NCI-H2196 treated with DMSO at 0.1 percent for 48 hours (cell line): ENCODE measurements around the gene ORM1.

Experiments
- DNase-seq: peaks from one replicate; lab custom pipeline; 2025; ENCODE audit not compliant: unreplicated experiment; lab: John Stamatoyannopoulos, UW

Gene ORM1

DNA sequence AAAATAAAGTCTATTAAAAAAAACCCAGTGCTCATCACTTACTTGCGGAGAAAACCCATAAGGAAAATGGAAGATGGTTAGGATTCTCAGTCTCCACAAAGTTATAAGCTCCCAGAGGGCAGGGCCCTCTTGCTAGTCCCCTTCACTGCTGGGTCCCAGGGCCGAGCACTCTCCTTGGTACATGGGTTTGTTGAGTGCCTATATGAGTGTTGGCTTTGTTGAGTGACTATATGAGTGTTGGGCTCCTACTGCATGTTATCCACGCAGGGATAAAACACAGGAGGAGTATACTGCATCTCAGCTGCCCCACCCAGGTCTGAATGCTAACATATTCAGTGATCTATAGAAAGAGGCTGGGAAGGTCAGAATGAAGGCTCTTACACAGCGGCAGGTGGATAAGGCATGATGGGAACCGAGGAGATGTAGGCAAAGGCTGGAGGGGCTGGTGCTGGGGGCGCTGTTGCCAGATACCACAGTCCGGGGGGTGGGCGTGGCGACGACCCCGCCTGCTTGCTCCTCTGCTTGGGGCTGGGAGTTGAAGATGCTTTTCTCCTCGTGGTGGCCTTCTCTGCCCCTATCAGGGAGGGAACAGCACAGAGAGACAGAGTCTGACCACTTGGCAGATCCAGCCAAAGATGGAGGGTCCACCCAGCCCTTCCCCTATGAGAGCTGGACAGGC lies 18.4 kb downstream of the ORM1 start:
- DNase-seq = no peak

DNA sequence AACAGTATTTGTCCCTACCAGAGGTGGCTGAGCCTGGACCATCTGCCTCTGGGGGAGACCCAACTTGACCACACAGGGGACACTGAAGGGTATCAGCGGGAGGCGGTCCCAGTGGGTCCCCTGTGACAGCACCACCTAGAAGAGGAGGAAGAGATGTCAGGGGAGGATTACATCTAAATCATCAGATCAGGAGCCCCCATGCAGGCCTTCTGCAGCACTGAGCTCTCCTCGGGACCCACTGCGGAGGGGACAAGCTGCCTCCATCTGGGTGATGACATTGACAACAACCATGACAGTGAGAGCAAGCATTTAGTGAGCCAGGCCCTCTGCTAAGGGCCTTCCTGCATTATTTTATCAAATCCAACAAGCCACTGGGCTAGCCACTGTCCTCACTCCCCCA lies 19.1 kb downstream of the ORM1 start:
- DNase-seq = no peak

DNA sequence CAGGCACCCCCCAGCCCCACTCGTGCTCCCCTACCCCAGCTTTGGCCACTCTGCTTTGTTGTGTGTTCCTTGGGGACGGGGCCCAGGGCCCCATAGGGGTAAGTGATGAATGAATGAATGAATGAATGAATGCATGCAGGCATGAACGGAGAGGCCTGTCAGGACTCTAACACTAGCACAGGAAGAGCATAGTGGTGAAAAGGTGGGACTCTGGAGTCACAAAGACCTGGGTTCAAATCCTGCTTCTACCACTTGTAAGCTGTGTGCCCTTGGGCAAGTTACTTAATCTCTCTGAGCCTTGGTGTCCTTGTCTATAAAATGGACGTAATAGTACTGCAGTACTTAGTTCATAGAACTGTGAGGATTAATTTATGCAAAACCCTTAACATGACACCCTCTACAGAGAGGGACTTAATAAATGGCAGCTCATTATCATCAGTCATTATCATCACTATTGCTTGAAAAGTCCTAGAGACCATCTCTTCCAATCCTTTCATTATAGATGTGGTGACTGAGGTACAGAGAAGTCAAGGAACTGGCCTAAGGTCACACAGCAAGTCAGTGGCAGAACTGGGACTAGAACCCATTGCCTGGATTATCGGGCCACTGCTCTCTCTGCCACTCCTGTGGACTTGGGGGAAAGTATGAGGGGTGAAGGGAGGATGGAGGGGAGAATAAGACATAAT lies 20.0 kb downstream of the ORM1 start:
- DNase-seq = no peak

DNA sequence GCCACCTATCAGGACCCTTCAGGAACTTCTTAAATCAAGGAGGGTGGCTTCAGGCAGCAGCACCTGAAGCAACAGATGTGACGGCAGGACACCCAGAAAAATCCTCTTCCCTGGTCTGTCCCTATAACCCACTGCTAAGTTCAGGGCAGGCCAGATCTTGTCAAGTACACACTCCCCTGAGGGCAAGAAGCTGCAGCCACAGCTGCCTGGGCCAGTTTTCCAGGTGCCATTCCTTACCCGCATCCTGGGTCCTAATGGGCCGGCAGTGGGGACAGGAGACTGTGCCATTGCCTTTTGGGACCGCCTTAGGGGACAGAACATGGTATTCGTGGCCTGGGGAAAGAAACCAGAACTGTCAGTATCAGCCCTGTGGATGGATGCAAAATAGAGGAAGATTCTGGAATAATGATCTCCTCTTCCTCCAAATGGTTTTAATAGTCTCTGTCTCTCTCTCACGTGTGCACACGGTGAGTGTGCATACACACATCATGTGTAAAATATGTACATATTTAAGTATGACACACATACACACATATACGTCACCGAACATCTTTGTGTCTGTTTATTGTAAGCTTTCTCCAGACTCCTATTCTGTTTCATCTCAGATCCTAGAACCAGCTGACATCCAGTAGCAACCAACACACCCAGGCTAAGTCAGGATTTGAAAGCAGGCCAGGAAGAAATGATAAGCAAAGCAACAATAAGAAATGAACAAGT lies 20.7 kb downstream of the ORM1 start:
- no peak for DNase-seq

DNA sequence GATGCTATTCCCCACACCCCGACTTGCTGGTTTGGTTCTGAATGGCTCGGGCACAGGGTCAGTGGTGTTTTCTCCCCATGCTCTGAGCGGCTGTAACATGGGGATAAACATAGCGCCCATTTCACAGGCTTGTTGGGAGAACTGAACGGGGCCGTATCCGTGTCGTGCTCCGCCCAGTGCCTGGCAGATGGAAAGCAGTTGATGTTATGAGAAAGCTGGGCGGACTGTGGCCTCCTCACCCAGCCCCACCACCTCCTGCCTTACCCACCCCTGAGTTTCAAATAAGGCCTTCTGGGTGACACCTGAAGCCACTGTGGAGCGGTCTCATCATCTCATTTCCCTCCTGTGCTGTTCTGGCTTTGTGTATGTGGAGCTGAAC lies 21.3 kb downstream of the ORM1 start:
- no peak for DNase-seq

DNA sequence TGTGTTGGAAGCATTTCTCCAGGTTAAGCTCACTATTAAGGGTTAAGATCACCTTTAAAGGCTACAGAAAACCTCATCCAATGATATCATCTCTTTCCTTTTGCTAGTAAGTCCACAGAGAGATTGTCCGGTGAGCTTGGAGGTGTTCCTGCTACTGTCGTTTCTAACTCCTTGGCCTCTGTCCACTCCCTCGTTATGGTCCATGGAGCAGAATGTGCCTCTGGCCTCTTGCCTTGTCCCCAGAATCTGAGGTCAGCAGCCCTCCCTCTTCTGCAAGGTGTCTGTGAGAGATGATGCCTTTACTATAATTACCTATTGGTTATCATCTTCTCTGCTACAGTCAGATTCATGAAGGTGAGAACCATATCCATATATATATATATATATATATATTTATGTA lies 21.8 kb downstream of the ORM1 start:
- no peak for DNase-seq

DNA sequence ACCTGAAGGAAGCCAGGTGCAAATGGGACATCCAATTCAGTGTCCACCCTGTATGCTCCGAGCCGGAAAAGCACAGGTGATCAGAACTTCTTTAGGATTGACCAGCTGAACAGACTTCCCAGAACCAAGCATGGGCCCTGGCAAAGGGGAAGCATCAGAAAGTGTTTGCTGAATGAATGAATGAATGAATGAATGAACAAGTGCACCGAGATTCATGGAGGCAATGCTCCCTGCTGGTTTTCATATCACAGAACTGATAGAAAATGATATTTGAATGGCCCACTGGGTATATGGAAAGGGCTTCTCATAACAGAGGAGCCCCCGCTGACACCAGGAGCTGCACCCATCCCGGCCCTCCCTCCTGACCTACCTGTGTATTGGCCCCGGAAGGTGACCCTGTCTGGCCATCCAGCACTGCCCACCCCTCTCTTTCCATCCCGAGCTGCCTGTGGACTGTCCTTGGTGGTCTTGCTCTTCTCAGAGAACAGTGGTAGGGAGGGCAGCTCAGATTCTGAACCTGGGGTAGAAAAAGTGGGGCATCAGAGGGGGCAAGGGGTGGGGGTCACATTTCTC lies 22.7 kb downstream of the ORM1 start:
- no peak for DNase-seq

DNA sequence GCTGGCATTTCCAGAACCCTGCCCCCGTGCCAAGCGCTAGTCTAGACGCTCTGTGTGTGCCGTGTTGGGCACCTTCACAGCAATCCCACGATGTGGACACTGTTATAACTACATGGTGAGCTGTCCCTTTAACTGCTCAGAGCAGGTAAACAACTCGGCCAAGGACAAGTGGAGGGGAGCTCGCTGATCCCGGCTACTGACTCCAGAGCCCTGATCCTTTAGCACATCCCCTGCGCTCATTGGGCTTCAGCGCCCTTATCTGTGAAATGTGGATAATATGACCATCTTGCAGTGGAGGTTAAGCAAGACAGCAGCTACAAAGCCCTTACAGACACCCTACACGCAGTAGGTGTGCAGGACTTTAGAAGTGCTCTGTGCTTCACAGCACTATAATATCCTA lies 23.2 kb downstream of the ORM1 start:
- DNase-seq = no peak

DNA sequence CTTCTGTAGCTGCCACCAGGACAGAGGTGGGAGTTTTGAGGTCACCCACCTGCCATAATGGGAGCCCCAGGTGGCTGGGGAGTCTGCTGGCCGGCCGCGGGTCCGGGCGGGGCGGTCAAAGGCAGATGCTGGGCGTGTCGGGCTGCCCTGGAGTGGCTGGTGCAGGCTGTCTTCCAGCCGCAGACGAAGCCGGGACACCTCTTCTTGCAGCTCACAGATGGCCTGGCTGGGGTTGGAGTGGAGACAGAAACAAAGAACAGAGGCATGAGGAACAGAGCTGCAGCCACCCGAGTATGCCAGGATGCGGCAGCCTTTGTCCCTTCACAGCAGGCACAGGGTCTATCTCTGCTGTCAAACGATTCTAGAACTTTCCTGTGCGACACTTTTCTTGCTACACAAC lies 24.8 kb downstream of the ORM1 start:
- no peak for DNase-seq

DNA sequence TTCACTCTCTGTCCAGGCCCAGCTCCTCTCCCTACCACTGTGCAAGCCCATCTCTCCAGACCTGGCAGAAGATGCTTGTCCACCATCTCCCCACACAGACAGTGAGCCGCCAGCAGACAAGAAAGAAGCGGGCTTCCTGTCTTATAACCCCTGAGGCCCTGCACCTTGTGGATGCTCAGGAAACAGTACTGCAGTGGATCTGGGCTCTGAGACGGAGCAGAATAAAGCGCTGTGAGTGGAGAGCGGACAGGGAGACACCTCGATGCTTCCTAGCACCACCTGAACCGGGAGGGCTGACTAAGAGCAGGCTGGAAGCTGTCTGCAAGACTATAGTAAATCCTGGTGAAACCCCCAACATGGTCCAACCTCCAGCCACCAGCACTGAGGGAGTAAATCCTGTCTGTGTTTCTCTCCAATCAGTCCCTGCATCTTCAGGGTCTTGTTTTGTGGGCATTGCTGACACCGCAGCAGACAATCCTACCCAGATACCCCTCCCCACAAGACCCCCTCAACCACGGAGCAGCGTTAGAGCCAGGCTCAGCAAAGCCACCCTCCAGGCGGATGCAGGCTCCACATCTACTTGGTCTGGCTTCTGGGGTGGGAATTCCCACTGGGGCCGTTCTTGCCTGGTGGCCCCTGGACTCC lies 25.5 kb downstream of the ORM1 start:
- no peak for DNase-seq

DNA sequence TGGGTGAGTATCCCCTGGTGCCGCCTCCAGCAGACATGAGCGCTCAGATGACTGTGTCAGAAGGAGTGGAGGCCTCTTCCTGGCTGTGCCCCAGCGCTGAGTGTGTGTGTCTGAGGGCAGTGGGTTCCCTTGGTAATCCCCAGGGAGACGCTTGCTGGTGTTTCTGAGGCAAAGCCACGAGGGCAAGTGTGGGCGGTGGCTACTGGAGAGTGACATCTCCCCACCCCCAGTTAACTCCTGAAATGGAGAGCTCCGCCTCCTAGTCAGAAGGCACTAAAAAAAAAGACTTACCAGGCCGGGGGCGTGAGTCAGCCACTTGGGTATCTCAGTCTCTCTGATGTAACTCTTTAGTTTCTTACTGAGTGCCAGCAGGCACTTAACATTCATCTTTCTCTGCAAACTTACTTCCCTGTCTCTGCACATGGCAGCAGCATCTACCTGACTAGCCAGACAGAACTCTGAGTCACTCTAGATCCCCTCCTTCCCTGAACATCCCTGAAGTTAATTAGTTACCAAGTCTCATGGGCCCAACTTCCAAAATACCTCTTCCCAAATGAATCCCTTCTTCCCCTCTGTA lies 26.1 kb downstream of the ORM1 start:
- peak; percentile 10 for DNase-seq

DNA sequence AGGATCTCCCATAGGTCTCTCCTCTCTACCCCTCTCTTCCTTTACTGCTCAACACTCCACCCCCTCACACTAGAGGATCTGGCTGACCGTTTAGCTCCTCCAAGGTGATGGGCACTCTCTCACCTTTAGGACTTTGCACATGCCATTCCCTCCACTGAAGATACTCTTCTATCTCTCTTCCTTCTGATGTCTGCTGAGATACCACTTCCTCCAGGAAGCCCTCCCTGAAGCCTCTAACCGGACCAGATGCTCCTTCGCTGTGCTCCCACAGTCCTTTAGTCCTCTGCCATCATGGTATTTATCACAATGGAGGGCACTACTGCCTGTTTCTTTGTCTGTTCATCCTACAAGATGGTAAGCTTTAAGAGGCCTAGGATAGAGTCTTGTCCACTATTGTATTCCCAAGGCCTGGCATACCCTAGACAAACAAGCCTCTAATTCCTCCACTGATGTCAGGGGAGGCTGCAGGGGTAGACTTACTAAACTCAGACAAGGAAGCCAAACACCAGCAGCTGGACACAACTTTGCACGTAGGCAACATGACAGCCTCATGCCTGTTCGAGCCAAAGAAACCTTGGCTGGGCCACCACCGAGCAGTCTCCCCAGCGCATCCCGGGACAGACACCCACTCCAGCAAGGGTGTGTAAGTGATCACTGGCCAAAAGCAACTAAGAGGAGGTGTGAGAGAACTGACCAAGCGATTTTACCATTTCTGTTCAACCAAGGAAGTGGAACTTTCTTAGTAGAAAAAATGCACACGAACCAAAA lies 27.0 kb downstream of the ORM1 start:
- no peak for DNase-seq

DNA sequence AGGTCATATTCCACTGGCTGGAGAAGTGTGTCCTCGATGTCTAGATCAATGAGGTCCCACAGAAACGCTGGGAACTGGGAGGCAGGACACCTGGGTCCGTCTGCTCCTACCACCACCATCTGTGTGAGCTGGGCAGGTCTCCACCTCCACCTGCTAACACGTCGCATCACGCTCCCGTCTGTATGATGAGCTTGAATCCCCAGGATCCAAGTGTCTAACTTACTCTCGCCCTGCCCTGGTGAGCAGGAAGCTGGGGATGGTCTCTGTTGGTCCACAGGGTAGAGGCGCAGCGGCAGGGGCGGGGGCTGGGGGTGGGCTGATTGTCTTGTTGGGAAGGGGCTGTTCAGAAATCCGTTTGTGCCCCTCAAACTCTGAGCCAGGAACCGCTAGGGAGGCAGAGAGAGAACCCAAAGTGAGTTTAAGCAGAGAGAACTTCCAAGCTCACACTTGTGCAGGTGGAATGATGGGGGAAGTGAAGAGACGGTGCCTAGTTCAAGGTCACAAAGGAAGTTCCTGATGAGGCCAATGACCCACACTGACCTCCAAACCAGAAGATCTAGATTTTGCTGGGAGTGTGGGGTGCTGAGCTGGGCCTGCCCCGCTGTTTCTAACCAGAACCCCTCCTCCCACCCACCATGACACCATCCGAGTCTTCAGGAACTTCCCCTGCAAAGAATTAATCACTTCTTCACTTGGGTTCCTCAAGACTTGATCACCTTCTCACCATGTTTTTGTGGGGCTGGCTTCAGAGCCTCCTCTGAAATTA lies 27.9 kb downstream of the ORM1 start:
- DNase-seq = no peak

DNA sequence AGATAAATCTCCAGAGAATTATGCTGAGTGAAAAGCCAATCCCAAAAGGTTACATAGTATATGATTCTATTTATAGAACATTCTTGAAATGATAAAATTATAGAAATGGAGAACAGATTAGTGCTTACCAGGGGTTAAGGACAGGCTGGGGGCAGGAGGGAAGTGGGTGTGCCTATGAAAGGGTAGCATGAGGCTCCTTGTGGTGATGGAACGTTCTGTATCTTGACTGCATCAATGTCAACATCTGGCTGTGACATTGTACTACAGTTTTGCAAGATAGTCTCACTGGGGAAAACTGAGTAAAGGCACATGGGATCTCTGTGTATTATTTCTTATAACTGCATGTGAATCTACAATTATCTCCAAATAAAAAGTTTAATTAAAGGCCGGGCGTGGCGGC lies 29.0 kb downstream of the ORM1 start:
- DNase-seq = no peak

DNA sequence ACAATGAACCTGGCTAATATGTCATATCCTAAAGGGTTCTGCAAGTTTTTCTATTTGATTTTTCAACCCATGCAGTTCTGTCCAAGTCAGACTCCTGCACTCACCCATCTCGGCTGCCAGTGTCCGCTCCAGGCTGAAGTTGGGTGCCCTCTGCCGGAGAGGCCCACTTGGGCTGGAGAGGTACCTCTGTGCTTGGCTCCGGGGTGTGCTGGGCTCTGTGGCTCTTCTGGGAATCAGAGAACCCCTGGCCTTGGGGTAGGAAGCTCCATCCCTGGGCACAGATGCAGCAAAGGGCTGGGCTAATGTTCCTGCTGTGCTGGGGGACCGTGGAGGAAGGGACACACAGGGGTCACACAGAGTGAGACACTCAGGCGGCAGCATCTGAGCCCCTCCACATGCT lies 32.9 kb downstream of the ORM1 start:
- no peak for DNase-seq

DNA sequence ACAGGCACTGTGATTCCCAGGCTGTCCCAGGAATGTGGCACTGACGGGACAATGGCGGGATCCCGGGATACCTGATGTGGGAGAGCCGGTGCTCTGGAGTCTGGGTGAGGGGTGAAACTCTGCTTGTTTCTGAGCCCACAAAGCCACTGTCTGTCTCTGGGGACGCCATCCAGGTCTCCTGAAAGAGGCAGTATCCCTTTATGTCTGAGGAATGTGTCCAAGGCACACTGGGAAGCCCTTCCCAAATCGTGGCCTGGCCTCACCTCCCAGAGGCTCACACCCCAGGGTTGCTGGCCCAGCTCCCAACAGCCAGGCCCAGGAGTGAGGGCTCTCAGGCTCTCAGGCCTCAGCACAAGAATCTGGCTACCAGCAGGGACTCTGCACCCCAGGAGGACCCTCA lies 33.9 kb downstream of the ORM1 start:
- DNase-seq = no peak

DNA sequence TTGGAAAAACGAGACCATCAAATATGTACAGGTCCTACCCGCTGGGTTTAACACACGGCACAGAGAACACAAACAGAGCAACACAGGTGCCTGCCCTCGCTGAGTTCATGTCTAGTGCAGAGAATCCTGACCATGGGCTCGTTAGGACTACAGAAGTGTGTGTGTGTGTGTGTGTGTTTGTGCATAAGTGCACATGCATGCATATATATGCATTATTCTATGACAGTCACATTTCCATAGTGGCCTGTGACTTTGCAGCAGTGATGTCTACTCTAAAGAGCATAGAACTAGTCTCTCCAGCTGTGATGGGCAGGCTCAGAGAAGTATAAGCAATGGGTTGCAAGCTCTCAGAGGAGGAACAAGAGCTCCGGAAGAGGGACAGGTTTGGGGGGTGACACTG lies 34.5 kb downstream of the ORM1 start:
- no peak for DNase-seq

DNA sequence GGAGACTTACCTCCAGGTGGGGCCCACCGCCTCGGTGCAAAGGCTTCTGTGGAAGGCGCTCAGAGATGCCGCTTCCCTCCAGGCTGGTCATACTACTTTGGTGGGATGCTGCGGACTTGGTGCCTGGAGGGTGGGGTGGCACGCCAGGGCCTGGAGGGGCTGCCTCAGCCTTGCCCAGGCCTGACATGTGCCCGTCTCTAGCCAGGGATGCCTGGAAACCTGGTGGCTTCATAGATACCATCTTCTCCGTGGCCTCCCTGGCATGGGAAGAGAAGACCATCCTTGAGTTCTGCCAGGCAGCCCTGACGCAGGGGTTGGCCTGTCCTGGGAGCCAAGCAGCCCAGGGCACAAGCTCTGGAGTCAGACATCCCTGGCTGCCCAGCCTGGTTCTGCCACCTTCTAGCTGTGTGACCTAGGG lies 35.0 kb downstream of the ORM1 start:
- DNase-seq = no peak

DNA sequence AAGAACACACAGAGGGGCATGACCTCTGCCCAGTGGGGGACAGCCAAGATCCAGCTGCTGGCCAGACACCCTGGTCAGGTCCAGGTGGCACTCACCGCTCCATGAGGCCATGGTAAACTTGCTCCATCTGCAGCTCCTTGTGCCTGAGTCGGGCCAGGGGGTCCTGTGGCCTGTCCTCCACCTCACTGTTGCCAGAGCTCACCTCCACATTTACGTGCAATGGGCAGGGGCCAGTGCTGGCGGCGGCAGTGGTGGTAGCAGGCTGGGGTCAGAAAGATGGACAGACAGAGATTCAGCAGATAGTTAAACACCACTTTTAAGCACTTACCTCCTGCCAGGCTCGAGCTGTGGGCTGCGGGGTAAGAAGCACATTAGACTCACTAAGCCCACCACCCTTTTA lies 36.9 kb downstream of the ORM1 start:
- no peak for DNase-seq

DNA sequence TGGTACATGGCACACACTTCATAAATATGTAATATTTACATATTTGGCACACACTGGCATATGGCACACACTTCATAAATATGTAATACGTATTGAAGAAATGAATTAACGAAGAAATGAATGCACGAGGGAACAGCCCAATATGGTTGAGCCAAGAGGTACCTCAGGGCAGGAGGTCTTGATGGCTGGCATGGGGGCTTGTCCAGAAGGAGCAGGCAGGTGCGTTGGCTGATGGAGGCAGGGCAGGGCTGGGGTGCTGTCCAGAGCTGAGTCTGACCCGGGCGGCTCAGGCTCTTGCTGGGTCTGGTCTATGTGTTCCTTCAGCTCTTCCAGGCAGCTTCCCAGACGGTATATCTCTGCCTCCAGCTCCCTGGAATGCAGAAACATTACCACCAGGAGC lies 38.6 kb downstream of the ORM1 start:
- no peak for DNase-seq
